Activated naive CD4-positive, alpha-beta T cell treated with anti-CD3 and anti-CD28 coated beads for 36 hours (primary cell): ENCODE measurements around the gene ELMO3. TPM values are rescaled to one million over a fixed set of nuclear protein-coding genes. Genes with fewer than 3 reads are reported as not detected.

ENCODE experiments used
- CTCF ChIA-PET: fragments of 350-600 bp; sonication (Branson Sonifier 250); formaldehyde crosslinking; loops from one replicate; lab custom pipeline; 2021; ENCODE audit warnings: antibody characterized with exemption; lab: Charles Lee
- DNase-seq: peaks from one replicate; pipeline ENCODE4 v3.0.0-alpha.2; 2020
- H3K27ac Mint-ChIP-seq: one replicate; pipeline ENCODE4 v1.8.0; 2021; ENCODE audit warnings: mild to moderate bottlenecking, mixed read lengths
- H3K27me3 Mint-ChIP-seq: one replicate; pipeline ENCODE4 v1.8.0; 2021; ENCODE audit warnings: low read depth, mixed read lengths
- H3K36me3 Mint-ChIP-seq: one replicate; pipeline ENCODE4 v1.8.0; 2021; ENCODE audit warnings: low read depth, mixed read lengths
- H3K4me1 Mint-ChIP-seq: one replicate; pipeline ENCODE4 v1.8.0; 2021; ENCODE audit warnings: low read depth, mixed read lengths
- H3K4me3 Mint-ChIP-seq: one replicate; pipeline ENCODE4 v1.8.0; 2021; ENCODE audit warnings: mild to moderate bottlenecking, moderate library complexity, mixed read lengths
- H3K9me3 Mint-ChIP-seq: one replicate; pipeline ENCODE4 v1.8.0; 2021; ENCODE audit warnings: mixed read lengths
- intact Hi-C: fragments of 100-400 bp; cut with micrococcal nuclease; formaldehyde crosslinking; loops from one replicate; pipeline ENCODE4 v1.15.1; 2023
- total RNA-seq, 2 experiments: library from RNA; stranded (reverse); gene quantifications; one replicate each; pipeline ENCODE4 v1.2.3, GENCODE V29; 2021

The ELMO3 gene
- total RNA-seq, 2 experiments from 2014 or later, result 3.8 to 4.4 TPM

DNA sequence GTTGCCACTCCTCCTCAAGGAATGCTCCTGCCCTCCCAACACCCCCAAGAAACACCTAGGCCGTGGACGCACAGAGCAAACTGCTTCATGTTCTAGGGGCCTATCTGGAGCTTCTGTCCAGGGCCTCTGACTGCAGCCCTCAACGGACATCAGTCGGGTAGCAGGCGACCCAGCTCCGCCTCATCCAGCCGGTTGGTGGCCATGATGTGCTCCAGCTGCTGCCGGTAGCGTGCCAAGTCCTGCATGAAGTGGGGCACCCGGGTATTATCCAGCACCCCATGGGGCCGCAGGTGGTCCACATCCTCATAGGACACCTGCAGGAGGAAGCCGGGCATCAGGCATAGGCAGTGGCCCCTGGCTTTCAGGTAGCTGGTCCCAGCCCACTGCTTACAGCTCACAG lies 22.3 kb upstream of the ELMO3 start:
- no peak overlapping the region for H3K4me3 Mint-ChIP-seq
- peaks cover 21% of the 10 kb centered on the region for H3K4me1 Mint-ChIP-seq
- no peaks in the 10 kb centered on the region for H3K36me3 Mint-ChIP-seq
- CTCF ChIA-PET, result interaction anchor here (0.6 to 2.5 kb wide), 4 partner anchors 8 to 107 kb away, joined by 3 to 15 read pairs (median 6); partner anchors contain the start of gene FHOD1
- no peak for DNase-seq
- no peak overlapping the region for H3K27ac Mint-ChIP-seq
- no peaks in the 10 kb centered on the region for H3K9me3 Mint-ChIP-seq
- intact Hi-C loops, result no loop called here
- peaks cover 57% of the 10 kb centered on the region for H3K27me3 Mint-ChIP-seq

DNA sequence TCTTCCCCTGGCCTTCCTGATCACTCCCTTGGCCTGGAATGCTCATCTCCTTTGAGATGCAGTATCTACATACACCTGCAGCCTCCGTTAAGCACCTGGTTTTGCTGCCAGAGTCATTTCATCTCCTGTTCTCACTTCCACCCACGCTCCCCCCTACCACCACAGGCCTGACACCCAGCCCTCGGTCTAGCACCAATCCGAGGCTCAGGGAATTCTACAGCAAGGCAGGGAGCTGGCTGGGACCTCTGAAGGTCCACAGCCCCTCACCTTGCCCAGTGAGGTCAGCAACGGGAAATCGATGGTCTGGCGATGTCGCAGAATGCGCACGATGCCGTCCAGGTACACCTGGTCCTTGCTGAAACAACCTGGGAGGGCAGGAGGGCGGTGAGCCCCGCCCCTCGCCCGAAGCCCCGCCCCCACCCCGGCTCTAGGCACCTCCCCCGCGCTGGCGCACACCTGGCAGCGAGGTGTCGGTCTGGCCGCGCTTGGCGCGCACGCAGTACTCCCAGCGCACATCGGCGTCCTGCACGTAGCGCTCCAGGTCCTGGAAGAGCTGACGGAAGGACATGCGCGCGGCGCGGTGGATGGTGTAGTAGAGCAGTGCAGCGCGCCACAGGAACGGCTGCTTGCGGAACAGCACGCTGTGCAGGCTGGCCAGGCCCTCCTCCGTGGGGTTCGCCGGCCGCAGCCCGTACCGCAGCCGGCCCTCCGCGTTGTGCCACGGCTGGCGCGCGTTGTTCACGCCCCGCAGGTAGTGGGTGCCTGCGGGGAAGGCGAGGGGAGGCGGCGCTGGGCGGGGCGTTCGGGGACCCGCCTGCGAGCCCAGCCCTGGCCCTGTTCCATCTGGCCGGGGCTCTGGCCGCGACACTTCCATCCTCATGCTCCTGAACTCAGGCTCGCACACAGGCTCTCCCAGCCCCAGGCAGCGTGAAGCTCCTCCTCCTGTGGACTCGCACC lies 20.9 kb upstream of the ELMO3 start:
- Mint-ChIP-seq H3K27ac (no peak overlapping the region), H3K36me3 (no peaks in the 10 kb centered on the region), H3K27me3 (peaks cover 51% of the 10 kb centered on the region), H3K4me1 (peaks cover 21% of the 10 kb centered on the region), H3K9me3 (no peaks in the 10 kb centered on the region), H3K4me3 (peak overlapping the region; percentile 49)
- DNase-seq, result peak; percentile 54
- CTCF ChIA-PET, result interaction anchor here (1.0 to 1.7 kb wide), 3 partner anchors 15 to 160 kb away, joined by 3 to 7 read pairs (median 6); no protein-coding TSS in a partner anchor
- intact Hi-C loops, result no loop called here

DNA sequence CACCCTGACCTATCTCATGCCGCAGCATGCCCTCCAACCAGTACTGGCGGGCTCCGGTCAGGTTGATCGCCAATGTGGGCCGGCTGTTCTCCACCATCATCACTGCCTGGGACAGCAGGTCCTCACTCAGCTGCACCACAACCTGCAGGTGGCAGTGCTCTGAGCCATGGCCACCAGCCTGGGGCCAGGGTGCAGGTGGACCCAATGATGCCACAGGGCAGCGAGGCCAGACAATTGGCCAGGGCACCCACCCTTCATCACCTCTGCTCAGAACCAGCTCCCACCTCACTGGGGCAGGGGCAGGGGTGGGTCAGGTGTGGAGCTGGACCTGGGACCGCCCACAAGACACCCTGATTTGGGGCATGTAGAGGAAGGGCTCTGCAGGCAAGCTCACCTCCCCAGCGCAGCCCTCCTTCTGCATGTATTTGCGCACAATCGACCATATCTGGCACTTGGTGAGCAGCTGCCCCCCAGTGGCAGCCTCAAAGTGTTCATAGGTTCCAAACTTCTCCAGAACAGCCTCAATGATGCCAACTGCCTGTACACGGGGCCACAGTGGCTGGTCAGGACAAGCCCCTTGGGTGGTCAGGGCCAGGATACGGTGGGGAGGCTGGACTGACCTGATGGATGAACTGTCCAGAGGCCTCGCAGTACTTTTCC lies 19.4 kb upstream of the ELMO3 start:
- no peak overlapping the region for H3K4me3 Mint-ChIP-seq
- intact Hi-C loops, result no loop called here
- CTCF ChIA-PET, result interaction anchor here (0.7 to 1.6 kb wide), 2 partner anchors 11 to 17 kb away, joined by 3 to 6 read pairs; no protein-coding TSS in a partner anchor
- H3K9me3 Mint-ChIP-seq, result no peaks in the 10 kb centered on the region
- no peak for DNase-seq
- H3K27me3 Mint-ChIP-seq, result peaks cover 40% of the 10 kb centered on the region
- peaks cover 10% of the 10 kb centered on the region for H3K4me1 Mint-ChIP-seq
- no peaks in the 10 kb centered on the region for H3K36me3 Mint-ChIP-seq
- H3K27ac Mint-ChIP-seq, result no peak overlapping the region

GRCh38 chr16:67180166-67180565 lies 18.8 kb upstream of the ELMO3 start:
- CTCF ChIA-PET, result interaction anchor here (1.6 kb wide), 1 partner anchor 17 kb away, joined by 6 read pairs; no protein-coding TSS in a partner anchor
- peaks cover 39% of the 10 kb centered on the region for H3K27me3 Mint-ChIP-seq
- intact Hi-C loops, result no loop called here
- H3K4me1 Mint-ChIP-seq, result peaks cover 13% of the 10 kb centered on the region
- no peak for DNase-seq
- no peaks in the 10 kb centered on the region for H3K9me3 Mint-ChIP-seq
- no peak overlapping the region for H3K27ac Mint-ChIP-seq
- no peak overlapping the region for H3K4me3 Mint-ChIP-seq
- no peaks in the 10 kb centered on the region for H3K36me3 Mint-ChIP-seq

GRCh38 chr16:67181346-67181745 lies 17.6 kb upstream of the ELMO3 start:
- intact Hi-C loops, result no loop called here

DNA sequence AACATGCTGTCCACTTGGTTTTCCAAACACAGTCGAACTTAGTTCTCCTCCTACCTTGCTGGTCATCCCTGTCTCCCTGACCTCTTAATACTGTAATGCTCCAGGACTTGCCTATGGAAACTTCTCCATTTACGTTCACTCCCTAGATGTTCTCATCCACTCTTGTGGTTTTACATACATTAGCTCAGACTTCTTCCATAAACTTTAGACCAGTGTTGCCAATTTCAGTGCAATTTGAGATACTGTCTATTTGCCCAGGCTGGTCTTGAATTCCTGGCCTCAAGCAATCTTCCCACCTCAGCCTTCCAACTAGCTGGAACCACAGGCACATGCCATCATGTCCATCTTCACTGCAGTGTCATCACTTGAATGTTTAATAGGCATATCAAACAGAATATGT lies 16.6 kb upstream of the ELMO3 start:
- CTCF ChIA-PET, result interaction anchor here (1.0 to 1.6 kb wide), 4 partner anchors 27 to 166 kb away, joined by 3 to 5 read pairs (median 4); partner anchors contain the start of gene FHOD1
- intact Hi-C loops, result loop anchor here (2.0 kb wide), 4 partner anchors 45 to 625 kb away; partner anchors contain the start of genes RANBP10, TMEM208 and TSNAXIP1
- no peaks in the 10 kb centered on the region for H3K9me3 Mint-ChIP-seq
- no peak overlapping the region for H3K4me3 Mint-ChIP-seq
- no peaks in the 10 kb centered on the region for H3K36me3 Mint-ChIP-seq
- H3K27me3 Mint-ChIP-seq, result peaks cover 26% of the 10 kb centered on the region
- peaks cover 20% of the 10 kb centered on the region for H3K4me1 Mint-ChIP-seq
- no peak overlapping the region for H3K27ac Mint-ChIP-seq
- DNase-seq, result no peak

More at GRCh38 chr16:67181346-67181745, 17.6 kb upstream of the ELMO3 start:
- Mint-ChIP-seq H3K9me3 (no peaks in the 10 kb centered on the region), H3K27me3 (peaks cover 32% of the 10 kb centered on the region), H3K4me3 (no peak overlapping the region), H3K4me1 (peaks cover 20% of the 10 kb centered on the region), H3K27ac (no peak overlapping the region), H3K36me3 (no peaks in the 10 kb centered on the region)
- no peak for DNase-seq
- CTCF ChIA-PET, result no interaction called here

- Mint-ChIP-seq H3K27ac (no peak overlapping the region), H3K4me3 (no peak overlapping the region), H3K27me3 (peaks cover 20% of the 10 kb centered on the region), H3K9me3 (no peaks in the 10 kb centered on the region), H3K36me3 (no peaks in the 10 kb centered on the region), H3K4me1 (peaks cover 16% of the 10 kb centered on the region)
- intact Hi-C loops, result loop anchor here (1.0 to 2.0 kb wide), 9 partner anchors 9 to 624 kb away; partner anchors contain the start of genes E2F4, RANBP10, TMEM208 and TSNAXIP1
- CTCF ChIA-PET, result interaction anchor here (1.1 to 1.6 kb wide), 4 partner anchors 28 to 224 kb away, joined by 3 to 5 read pairs (median 3); partner anchors contain the start of gene FHOD1
- DNase-seq, result no peak
These were observed 15.7 kb upstream of the ELMO3 start for GRCh38 chr16:67183284-67183626.

GRCh38 chr16:67183627-67184452 lies 15.1 kb upstream of the ELMO3 start, which contains the start of gene MATCAP1:
TSS of gene MATCAP1 (minus strand) at chr16:67183963. CDS start at chr16:67180610, 3,353 bp downstream.
- intact Hi-C loops, result loop anchor here (1.0 to 2.0 kb wide), 9 partner anchors 8 to 623 kb away; partner anchors contain the start of genes E2F4, RANBP10, TMEM208 and TSNAXIP1
- peaks cover 12% of the 10 kb centered on the region for H3K4me1 Mint-ChIP-seq
- H3K36me3 Mint-ChIP-seq, result no peaks in the 10 kb centered on the region
- H3K27me3 Mint-ChIP-seq, result peaks cover 16% of the 10 kb centered on the region
- H3K4me3 Mint-ChIP-seq, result peak within 1 kb of the TSS; percentile 50
- DNase-seq, result peak; percentile 97
- CTCF ChIA-PET, result interaction anchor here (1.1 to 2.3 kb wide), 11 partner anchors 8 to 225 kb away, joined by 3 to 23 read pairs (median 6); partner anchors contain the start of genes ELMO3 and FHOD1
- H3K9me3 Mint-ChIP-seq, result no peaks in the 10 kb centered on the region
- no peak within 1 kb of the TSS for H3K27ac Mint-ChIP-seq

DNA sequence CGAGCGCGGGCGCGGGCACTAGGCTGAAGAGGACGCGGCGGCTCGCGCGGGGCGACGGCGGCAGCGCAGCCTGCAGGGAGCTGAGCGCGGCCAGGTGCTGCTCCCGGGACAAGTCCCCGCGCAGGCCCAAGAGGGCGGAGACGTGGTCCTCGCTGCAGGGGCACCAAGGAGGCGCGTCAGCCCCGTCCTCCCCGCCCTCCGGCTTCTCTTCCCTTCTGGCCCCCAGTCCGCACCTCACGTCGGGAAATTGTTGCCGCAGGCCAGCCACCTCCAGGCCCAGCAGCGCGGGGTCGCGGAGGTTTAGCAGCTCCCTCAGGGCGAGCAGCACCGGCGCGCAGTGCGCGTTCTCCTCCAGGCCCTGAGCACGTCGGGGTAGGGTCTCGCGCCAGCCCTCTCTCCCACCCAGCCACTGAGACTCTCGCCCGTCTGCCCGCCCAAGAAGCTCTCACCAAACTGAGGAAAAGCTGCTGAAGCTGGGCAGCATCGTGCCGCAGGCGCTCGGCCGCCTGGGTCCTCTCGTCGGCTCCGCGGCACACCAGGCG lies 14.4 kb upstream of the ELMO3 start:
- Mint-ChIP-seq H3K4me1 (peaks cover 10% of the 10 kb centered on the region), H3K36me3 (no peaks in the 10 kb centered on the region), H3K9me3 (no peaks in the 10 kb centered on the region), H3K27me3 (peaks cover 10% of the 10 kb centered on the region), H3K4me3 (peak overlapping the region; percentile 50), H3K27ac (no peak overlapping the region)
- DNase-seq, result no peak
- intact Hi-C loops, result no loop called here
- CTCF ChIA-PET, result interaction anchor here (0.7 to 2.3 kb wide), 23 partner anchors 9 to 237 kb away, joined by 3 to 23 read pairs (median 6); partner anchors contain the start of genes ELMO3, FBXL8, FHOD1 and HSF4

DNA sequence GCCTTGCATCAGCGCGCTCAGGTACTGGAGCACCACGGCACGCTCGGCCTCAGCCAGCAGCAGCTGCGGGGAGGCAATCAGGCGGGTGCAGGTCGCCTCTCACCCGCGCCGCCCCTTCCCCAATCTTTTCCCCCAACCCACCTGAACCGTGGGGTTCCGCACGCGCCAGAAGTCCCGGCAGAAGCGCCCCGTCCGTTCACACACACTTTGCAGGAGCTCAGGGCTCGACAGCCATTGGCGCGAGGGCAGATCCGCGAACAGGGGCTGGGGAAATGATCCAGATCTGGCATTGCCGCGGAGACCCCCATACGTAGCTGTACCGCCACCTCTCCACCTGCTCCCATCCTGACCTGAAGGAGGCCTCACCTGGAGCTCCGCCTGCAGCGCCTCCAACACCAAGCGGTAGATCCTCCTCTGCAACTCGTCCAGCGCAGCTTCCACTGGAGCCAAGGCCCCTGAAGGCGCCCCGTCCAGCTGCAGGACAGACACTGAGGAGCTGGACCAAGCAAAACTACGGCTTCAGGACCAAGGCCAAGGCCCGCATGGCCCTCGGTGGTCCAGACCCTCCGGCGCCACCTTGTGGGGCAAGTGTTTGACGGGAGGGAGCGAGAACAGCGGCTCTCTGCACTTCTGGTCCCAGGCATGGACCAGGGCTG lies 13.8 kb upstream of the ELMO3 start:
- Mint-ChIP-seq H3K9me3 (no peaks in the 10 kb centered on the region), H3K27ac (no peak overlapping the region), H3K27me3 (peaks cover 6% of the 10 kb centered on the region), H3K4me3 (peak overlapping the region; percentile 69), H3K4me1 (peaks cover 10% of the 10 kb centered on the region), H3K36me3 (no peaks in the 10 kb centered on the region)
- intact Hi-C loops, result loop anchor here (1.0 kb wide), 2 partner anchors 208 to 231 kb away; no protein-coding TSS in a partner anchor
- CTCF ChIA-PET, result interaction anchor here (0.6 to 2.3 kb wide), 25 partner anchors 9 to 241 kb away, joined by 3 to 23 read pairs (median 5); partner anchors contain the start of genes CES3, ELMO3, FBXL8 and FHOD1
- peak; percentile 88 for DNase-seq
